Thymus (tissue), 11 donors: Measurements from ENCODE around the gene STAG2. TPM values are rescaled to one million over a fixed set of nuclear protein-coding genes. Genes with fewer than 3 reads are reported as not detected.
"Not testable (repeated sequence)": the region's sequence is repeated elsewhere in the genome, so short reads cannot be mapped to it uniquely, and the experiment has no call there.

ENCODE experiments used
- DNase-seq, 9 donors: peaks; one replicate each; pipeline ENCODE4 v3.0.0-alpha.2; 2013; ENCODE audit warnings: low spot score in 9 of 9, low read depth in 6 of 9, missing footprints in 1 of 9
- H3K27ac ChIP-seq, 2 donors: one replicate each; pipeline ENCODE4 v1.5.1; 2013; ENCODE audit warnings: control low read depth in 1 of 2, low read depth in 1 of 2, low read length in 1 of 2, mild to moderate bottlenecking in 1 of 2, moderate library complexity in 1 of 2
- H3K27me3 ChIP-seq, 2 donors: one replicate each; pipeline ENCODE4 v1.5.1; 2013; ENCODE audit warnings: low read length in 1 of 2; ENCODE audit not compliant: control insufficient read depth in 2 of 2, insufficient read depth in 1 of 2
- H3K36me3 ChIP-seq, 2 donors: one replicate each; pipeline ENCODE4 v1.5.1; 2013; ENCODE audit warnings: low read length in 1 of 2, mild to moderate bottlenecking in 1 of 2, moderate library complexity in 1 of 2; ENCODE audit not compliant: control insufficient read depth in 2 of 2, insufficient read depth in 2 of 2
- H3K4me1 ChIP-seq, 2 donors: one replicate each; pipeline ENCODE4 v1.5.1; 2013; ENCODE audit warnings: low read length in 2 of 2; ENCODE audit not compliant: control insufficient read depth in 2 of 2, insufficient read depth in 2 of 2
- H3K4me3 ChIP-seq, 2 donors: one replicate each; pipeline ENCODE4 v1.5.1; 2013; ENCODE audit warnings: low read length in 2 of 2, control low read depth in 1 of 2, mild to moderate bottlenecking in 1 of 2
- H3K9me3 ChIP-seq, 2 donors: one replicate each; pipeline ENCODE4 v1.5.1; 2013; ENCODE audit warnings: low read length in 1 of 2, mild to moderate bottlenecking in 1 of 2; ENCODE audit not compliant: control insufficient read depth in 2 of 2, insufficient read depth in 1 of 2
- WGBS: extraction: QIAGEN DNeasy Blood & Tissue Kit; methylation state at CpG from one replicate; pipeline ENCODE4 v1.1.7; 2013; 5-methylcytosine and 5-hydroxymethylcytosine counted together
- polyA plus RNA-seq: library from polyadenylated mRNA; stranded (reverse); fragments of 200-250 nt; gene quantifications from one replicate; pipeline ENCODE4 v1.2.3, GENCODE V29; 2013
- total RNA-seq: library from RNA; stranded (reverse); fragments of 120-200 nt; gene quantifications from one replicate; pipeline ENCODE4 v1.2.4, GENCODE V29; 2013
- donor health status: healthy.

The STAG2 gene
- total and polyA plus RNA-seq, 2 donors: 44.0 to 147 TPM

GRCh38 chrX:124103966-124104365 lies 142.5 kb downstream of the STAG2 start:
- Histone ChIP-seq H3K27me3 (no peaks in the 10 kb centered on the region), H3K27ac (no peak overlapping the region), H3K4me3 (no peak overlapping the region), H3K36me3 (peaks cover 0 to 14% of the 10 kb centered on the region in 2 donors), H3K4me1 (no peaks in the 10 kb centered on the region), H3K9me3 (no peaks in the 10 kb centered on the region)
- 98% methylated on average over 5 of the region's 5 CpGs for WGBS
- DNase-seq: no peak

- not testable (repeated sequence) for H3K27ac ChIP-seq, H3K4me3 ChIP-seq, H3K36me3 ChIP-seq, DNase-seq, H3K4me1 ChIP-seq, H3K9me3 ChIP-seq, H3K27me3 ChIP-seq
- WGBS: 98% methylated on average over 7 of the region's 7 CpGs
Measured at GRCh38 chrX:124104512-124104911, 143.0 kb downstream of the STAG2 start.

GRCh38 chrX:124113621-124114600 lies 152.4 kb downstream of the STAG2 start:
- Histone ChIP-seq H3K9me3 (peaks cover 0 to 11% of the 10 kb centered on the region in 2 donors), H3K27ac (no peak overlapping the region), H3K36me3 (no peaks in the 10 kb centered on the region), H3K27me3 (no peaks in the 10 kb centered on the region), H3K4me1 (no peaks in the 10 kb centered on the region), H3K4me3 (no peak overlapping the region)
- DNase-seq: no peak
- WGBS: 88% methylated on average over 4 of the region's 4 CpGs

GRCh38 chrX:124117325-124117724 lies 155.8 kb downstream of the STAG2 start:
- WGBS: 85% methylated on average over 1 of the region's 1 CpG
- H3K27me3 ChIP-seq: no peaks in the 10 kb centered on the region

GRCh38 chrX:124125471-124125870 lies 164.0 kb downstream of the STAG2 start:
- Histone ChIP-seq H3K27me3 (no peaks in the 10 kb centered on the region), H3K36me3 (no peaks in the 10 kb centered on the region), H3K27ac (no peak overlapping the region), H3K4me3 (no peak overlapping the region), H3K9me3 (no peaks in the 10 kb centered on the region), H3K4me1 (no peaks in the 10 kb centered on the region)
- no peak for DNase-seq
- 98% methylated on average over 3 of the region's 3 CpGs for WGBS

More at GRCh38 chrX:124117325-124117724, 155.8 kb downstream of the STAG2 start:
- Histone ChIP-seq H3K4me3 (no peak overlapping the region), H3K36me3 (no peaks in the 10 kb centered on the region), H3K27ac (no peak overlapping the region), H3K9me3 (peaks cover 0 to 2% of the 10 kb centered on the region in 2 donors), H3K4me1 (no peaks in the 10 kb centered on the region)
- no peak for DNase-seq

- Histone ChIP-seq H3K27me3 (no peaks in the 10 kb centered on the region), H3K27ac (no peak overlapping the region), H3K9me3 (no peaks in the 10 kb centered on the region), H3K36me3 (no peaks in the 10 kb centered on the region), H3K4me3 (no peak overlapping the region), H3K4me1 (no peaks in the 10 kb centered on the region)
- 99% methylated on average over 7 of the region's 7 CpGs for WGBS
- DNase-seq: no peak
Measured at GRCh38 chrX:124127496-124127895, 166.0 kb downstream of the STAG2 start.

GRCh38 chrX:124132437-124132836 lies 170.9 kb downstream of the STAG2 start:
- not testable (repeated sequence) for DNase-seq, H3K27ac ChIP-seq, H3K36me3 ChIP-seq, H3K4me3 ChIP-seq, H3K27me3 ChIP-seq, H3K9me3 ChIP-seq, H3K4me1 ChIP-seq
- 100% methylated on average over 5 of the region's 5 CpGs for WGBS

- Histone ChIP-seq H3K36me3 (no peaks in the 10 kb centered on the region), H3K27me3 (no peaks in the 10 kb centered on the region), H3K27ac (no peak overlapping the region), H3K9me3 (peaks cover 0 to 5% of the 10 kb centered on the region in 2 donors), H3K4me1 (no peaks in the 10 kb centered on the region), H3K4me3 (no peak overlapping the region)
- WGBS: 98% methylated on average over 8 of the region's 8 CpGs
- no peak for DNase-seq
Measured at GRCh38 chrX:124145749-124146148, 184.2 kb downstream of the STAG2 start.

- H3K27me3 ChIP-seq: no peaks in the 10 kb centered on the region
Measured at GRCh38 chrX:124151195-124151594, 189.7 kb downstream of the STAG2 start.

More at GRCh38 chrX:124151195-124151594, 189.7 kb downstream of the STAG2 start:
- peak in 1 of 9 donors; percentile 14 for DNase-seq
- Histone ChIP-seq H3K4me1 (no peaks in the 10 kb centered on the region), H3K27ac (no peak overlapping the region), H3K9me3 (peaks cover 0 to 3% of the 10 kb centered on the region in 2 donors), H3K4me3 (no peak overlapping the region), H3K36me3 (no peaks in the 10 kb centered on the region)
